ENCODE data around the gene TLR1. TPM values are rescaled to one million over a fixed set of nuclear protein-coding genes. Genes with fewer than 3 reads are reported as not detected.

TLR1 gene
- total RNA-seq, 1 experiment from 2014 or later, result not detected

- no peak overlapping the region for H3K56ac ChIP-seq (ENCODE audit: insufficient read length, low read depth, low read length)
- H3K4me1 ChIP-seq (ENCODE audit: insufficient read depth, low read length), result no peaks in the 10 kb centered on the region
- H3K4me1 Mint-ChIP-seq, result no peaks in the 10 kb centered on the region
These were observed 10.5 kb downstream of the TLR1 start for GRCh38 chr4:38794051-38794450.

More at GRCh38 chr4:38794051-38794450, 10.5 kb downstream of the TLR1 start:
- Histone ChIP-seq H2BK5ac (ENCODE audit: insufficient read length, low read length) (no peak overlapping the region), H3K79me1 (ENCODE audit: insufficient read depth, low read depth, low read length, poor library complexity, severe bottlenecking) (no peaks in the 10 kb centered on the region), H4K91ac (ENCODE audit: insufficient read length, low read depth, low read length) (no peak overlapping the region), H3K14ac (ENCODE audit: insufficient read depth, low read length) (no peak overlapping the region), H3K27ac (ENCODE audit: insufficient read length, low read depth, low read length) (no peak overlapping the region), H3K23me2 (ENCODE audit: insufficient read length, low read depth, low read length, poor library complexity, severe bottlenecking) (no peaks in the 10 kb centered on the region), H2AFZ (ENCODE audit: low read length) (no peak overlapping the region), H3K4ac (ENCODE audit: low read depth, low read length) (no peak overlapping the region), H3T11ph (ENCODE audit: low read length) (no peak overlapping the region), H3K9ac (ENCODE audit: extremely low read depth, insufficient read length, low read length) (no peak overlapping the region), H3K18ac (ENCODE audit: insufficient read length, low read depth, low read length) (no peak overlapping the region), H3K79me2 (ENCODE audit: insufficient read depth, low read length) (no peaks in the 10 kb centered on the region), H4K8ac (replicated peaks; ENCODE audit: insufficient read length, low read depth, low read length) (no peak overlapping the region), H3K4me2 (ENCODE audit: insufficient read depth, insufficient read length, low read length) (no peak overlapping the region), H2BK120ac (ENCODE audit: low read depth, low read length, poor library complexity, severe bottlenecking) (no peak overlapping the region), H2AK5ac (ENCODE audit: insufficient read length, low read length) (no peak overlapping the region), H3K9me3 (ENCODE audit: control insufficient read depth, low read depth, low read length) (no peaks in the 10 kb centered on the region), H3K23ac (ENCODE audit: insufficient read length, low read depth, low read length) (no peak overlapping the region), H3K27me3 (ENCODE audit: insufficient read depth, low read length) (no peaks in the 10 kb centered on the region), H4K5ac (ENCODE audit: insufficient read length, low read depth, low read length) (no peak overlapping the region), H2BK20ac (ENCODE audit: low read depth, low read length, poor library complexity, severe bottlenecking) (no peak overlapping the region), H2BK12ac (ENCODE audit: insufficient read length, low read depth, low read length) (no peak overlapping the region), H4K20me1 (ENCODE audit: control insufficient read depth, insufficient read depth, insufficient read length) (no peaks in the 10 kb centered on the region), H2BK15ac (ENCODE audit: low read depth, low read length) (no peak overlapping the region)
- TF ChIP-seq CTCF (conservative IDR thresholded peaks at IDR 0.05), result no peak
- WGBS (ENCODE audit: extremely low coverage, insufficient read length, low lambda C conversion rate), result no CpG with 5 or more reads among the region's 2 CpGs
- Mint-ChIP-seq H3K27ac (no peak overlapping the region), H3K27me3 (ENCODE audit: low read depth) (no peaks in the 10 kb centered on the region; the same call in 1 of the 2 replicates), H3K4me3 (no peak overlapping the region), H3K36me3 (ENCODE audit: insufficient read depth in 1 of 3, low read depth in 3 of 3) (no peaks in the 10 kb centered on the region), H3K9me3 (0 out of 5 replicates have a peak, but pooled peaks cover 0 to 1% of the 10 kb centered on the region in 2 experiments)
- no peak for DNase-seq
